GM18498 (cell line): ENCODE measurements around the gene KLHL36.

ENCODE experiments used
- ATAC-seq: cut with Tn5 transposase; IDR thresholded peaks from one replicate; pipeline ENCODE4 v1.9.1; 2021; ENCODE audit warnings: mild to moderate bottlenecking, moderate library complexity; ENCODE audit not compliant: unreplicated experiment

The KLHL36 gene

GRCh38 chr16:84641643-84642358, 6.5 kb upstream of the KLHL36 start:
- no peak for ATAC-seq

DNA sequence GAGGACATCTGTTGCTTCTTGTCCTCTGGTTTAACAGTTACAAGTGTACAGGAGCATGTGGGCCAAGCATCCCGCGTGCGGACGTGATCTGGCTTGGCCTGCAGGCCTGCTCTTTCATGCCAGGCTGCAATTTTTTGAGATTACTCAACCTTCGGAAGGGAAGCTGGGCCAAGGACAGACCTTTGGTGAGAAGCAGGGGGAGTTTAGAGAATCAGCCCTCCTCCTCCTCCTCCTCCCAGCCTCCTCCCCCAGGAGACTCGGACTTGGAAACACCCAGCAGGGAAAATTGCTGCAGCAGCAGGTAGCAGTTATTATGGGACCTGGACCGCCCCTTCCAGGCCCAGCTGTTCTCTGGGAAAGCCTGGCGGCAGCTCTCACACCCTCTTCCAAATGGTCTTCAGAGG, 5.1 kb upstream of the KLHL36 start:
- no peak for ATAC-seq

- no peak for ATAC-seq
Observed at GRCh38 chr16:84643674-84644073, 4.6 kb upstream of the KLHL36 start.

- ATAC-seq = peak; percentile 74
Observed at GRCh38 chr16:84648595-84649510, 542 bp downstream of the KLHL36 start.

DNA sequence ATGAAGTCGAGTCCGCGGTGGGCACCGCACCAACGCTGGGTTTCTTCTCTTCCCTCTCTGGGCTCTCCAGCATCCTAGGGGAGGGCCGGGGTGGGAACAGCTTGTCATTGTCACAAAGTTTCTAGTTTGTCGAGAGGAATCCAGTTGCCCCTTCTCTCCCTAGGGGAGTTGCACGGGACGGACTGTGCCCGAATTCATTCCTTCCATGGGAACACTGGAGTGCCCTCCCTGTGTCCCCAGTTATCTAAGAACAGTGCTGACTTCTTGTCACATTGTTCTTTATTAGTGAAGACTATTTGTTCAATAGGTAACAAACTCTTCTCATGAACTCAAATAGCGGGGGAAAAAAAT, 1.2 kb downstream of the KLHL36 start:
- no peak for ATAC-seq

GRCh38 chr16:84650062-84650991, 2.0 kb downstream of the KLHL36 start:
- ATAC-seq = no peak

DNA sequence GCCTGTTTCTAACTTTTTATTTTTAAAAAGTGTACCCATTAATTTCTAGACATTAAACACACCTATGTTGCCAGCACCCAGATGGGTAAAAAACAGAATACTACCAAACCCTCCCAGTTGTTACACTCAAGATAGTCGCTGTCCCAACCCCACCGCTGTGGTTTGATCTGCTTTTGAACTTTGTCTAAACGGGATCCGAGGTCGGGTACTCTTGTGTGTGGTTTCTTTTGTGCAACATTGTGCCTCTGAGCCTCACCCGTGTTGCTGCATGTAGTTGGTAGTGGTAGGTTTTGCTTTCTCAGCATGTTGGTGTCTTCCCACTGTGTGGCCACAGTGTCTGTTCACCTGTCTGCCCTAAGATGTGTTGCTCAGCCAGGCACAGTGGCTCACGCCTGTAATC, 4.3 kb downstream of the KLHL36 start:
- ATAC-seq = no peak

GRCh38 chr16:84654238-84654637, 5.9 kb downstream of the KLHL36 start:
- ATAC-seq = no peak

DNA sequence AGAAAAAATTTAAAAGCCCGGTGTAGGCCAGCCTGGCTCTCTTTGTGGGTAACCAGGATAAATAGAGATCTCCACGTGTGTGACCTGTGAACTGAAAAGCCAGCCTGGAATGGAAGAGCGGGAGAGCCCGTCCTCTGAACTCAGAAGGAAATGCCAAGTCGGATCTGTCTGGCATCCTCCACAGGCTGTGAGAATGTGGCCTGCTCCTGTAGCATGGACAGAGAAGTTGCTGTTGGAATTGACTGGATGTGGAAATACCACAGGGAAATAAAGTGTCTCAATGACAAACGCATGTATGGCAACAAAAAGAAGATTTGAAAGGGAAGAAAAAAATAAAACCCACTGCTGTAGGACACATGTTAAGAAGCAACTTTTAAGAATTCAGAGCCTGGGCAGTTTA, 6.7 kb downstream of the KLHL36 start:
- no peak for ATAC-seq

- no peak for ATAC-seq
Observed at GRCh38 chr16:84656649-84657048, 8.3 kb downstream of the KLHL36 start.

DNA sequence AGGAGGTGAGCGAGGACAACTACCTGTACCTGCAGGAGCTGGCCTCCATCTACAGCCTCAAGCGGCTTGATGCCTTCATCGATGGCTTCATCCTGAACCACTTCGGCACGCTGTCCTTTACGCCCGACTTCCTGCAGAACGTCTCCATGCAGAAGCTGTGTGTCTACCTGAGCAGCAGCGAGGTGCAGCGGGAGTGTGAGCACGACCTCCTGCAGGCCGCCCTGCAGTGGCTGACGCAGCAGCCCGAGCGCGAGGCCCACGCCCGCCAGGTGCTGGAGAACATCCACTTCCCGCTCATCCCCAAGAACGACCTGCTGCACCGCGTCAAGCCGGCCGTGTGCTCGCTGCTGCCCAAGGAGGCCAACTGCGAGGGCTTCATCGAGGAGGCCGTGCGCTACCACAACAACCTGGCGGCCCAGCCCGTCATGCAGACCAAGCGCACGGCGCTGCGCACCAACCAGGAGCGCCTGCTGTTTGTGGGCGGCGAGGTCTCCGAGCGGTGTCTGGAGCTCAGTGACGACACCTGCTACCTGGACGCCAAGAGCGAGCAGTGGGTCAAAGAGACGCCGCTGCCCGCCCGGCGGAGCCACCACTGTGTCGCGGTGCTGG, 9.0 kb downstream of the KLHL36 start:
- ATAC-seq = no peak

GRCh38 chr16:84658690-84659089, 10.4 kb downstream of the KLHL36 start:
- ATAC-seq = no peak

DNA sequence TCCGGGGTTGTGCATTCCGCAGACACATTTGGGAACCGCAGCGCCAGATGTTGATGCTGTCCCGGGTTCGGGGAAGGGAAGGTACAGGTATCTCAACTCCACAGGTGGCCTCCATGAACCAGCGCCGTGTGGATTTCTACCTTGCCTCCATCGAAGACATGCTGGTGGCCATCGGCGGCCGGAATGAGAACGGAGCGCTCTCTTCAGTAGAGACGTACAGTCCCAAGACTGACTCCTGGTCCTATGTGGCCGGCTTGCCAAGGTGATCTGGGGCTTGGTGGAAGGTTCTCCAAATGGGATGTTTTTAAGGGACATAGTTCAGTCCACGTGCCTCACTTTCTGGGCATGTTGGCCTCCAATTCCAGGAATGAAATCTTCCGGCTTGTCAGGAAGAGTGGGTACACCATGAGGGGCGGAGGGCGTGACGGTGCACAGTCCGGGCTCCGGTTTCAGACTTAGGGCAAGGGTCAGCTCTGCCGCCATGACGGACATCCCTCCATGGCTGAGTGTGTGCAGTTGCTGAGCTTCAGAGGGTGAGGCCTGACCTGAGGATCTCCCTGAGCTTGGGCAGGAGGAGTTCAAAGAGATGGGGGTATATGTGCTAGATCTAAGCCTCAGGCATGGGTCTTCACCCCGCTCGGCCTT, 11.5 kb downstream of the KLHL36 start:
- ATAC-seq = no peak

DNA sequence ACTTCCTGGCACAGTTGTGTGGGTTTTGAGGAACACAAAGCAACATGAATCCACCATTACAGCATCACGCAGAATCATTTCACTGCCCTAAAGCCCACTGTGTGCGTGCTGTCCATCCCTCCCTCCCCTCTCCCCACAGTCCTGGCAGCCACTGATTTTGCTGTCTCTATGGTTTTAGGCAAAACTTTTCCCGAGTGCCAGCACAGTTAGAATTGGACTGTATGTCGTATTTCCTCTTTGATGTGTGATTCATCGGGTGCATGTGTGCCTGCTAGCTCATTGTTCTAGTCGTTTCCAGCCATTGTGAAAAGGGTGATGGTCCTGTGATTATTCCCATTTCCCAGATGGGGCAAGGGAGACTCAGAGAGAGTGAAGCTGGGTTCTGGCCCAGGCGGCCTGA, 12.7 kb downstream of the KLHL36 start:
- no peak for ATAC-seq

GRCh38 chr16:84661418-84662060, 13.2 kb downstream of the KLHL36 start:
- no peak for ATAC-seq

DNA sequence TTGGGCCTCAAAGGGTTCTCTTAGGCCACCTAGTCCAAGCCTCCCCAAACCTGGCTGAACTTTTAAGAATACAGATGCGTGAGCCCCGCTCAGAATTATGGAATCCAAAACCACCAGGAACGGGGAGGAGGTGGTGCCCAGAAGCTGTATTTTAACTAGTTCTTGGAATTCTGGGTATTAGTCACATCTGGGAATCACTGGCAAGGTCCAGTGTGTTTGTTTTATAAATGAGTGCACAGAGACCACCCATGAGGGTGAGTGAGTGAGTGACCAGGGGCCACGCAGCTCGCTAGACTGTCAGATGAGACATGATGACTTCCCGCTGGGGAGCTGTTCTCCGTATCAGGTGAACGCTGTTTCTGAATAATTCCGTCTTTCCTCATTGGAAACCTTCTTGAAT, 14.2 kb downstream of the KLHL36 start:
- ATAC-seq = no peak

- peak; percentile 81 for ATAC-seq
Observed at GRCh38 chr16:84663433-84664101, 15.3 kb downstream of the KLHL36 start.

DNA sequence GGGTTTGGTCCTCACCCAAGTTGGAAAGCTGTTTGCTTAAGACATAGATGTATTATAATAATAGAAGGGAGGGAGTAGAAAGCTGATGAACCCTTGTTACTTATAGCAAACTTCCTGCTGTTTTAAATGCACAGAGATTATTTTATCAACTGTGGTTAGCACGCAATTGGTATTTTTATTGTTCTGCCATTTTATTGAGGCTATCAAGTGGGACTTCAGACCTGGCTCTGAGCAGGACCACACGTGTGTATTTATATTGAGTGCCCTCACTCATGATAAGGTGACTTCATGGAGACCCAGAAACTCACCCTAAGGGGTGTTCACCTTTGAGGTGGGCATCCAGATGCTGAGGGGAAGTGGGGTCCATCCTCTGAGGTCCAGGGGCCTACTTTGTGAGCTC, 17.0 kb downstream of the KLHL36 start:
- ATAC-seq = no peak

DNA sequence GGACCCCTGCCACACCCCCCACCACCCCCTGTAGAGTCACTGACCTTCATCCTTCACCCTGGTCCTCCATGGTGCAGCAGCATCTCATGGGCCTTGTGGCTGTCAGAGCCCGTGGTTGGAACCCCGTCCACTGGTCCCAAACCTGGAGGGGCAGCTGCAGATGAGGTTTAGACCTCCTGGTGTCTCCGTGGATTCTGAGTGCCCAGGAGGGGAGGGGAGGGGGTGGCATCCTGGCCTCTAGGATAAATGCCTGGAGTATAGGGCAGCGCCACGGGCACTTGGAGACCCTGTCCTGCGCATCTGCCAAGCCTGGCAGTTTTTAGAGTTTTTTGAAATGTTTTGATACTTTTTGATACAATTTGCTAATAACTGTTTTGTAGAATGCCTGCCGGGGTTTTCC, 17.5 kb downstream of the KLHL36 start:
- no peak for ATAC-seq
